HepG2 (cell line): Measurements from ENCODE around the gene RBM23. TPM values are rescaled to one million over a fixed set of nuclear protein-coding genes. Genes with fewer than 3 reads are reported as not detected.

ENCODE experiments used
- CENPX ChIP-seq: sonication (generic); formaldehyde crosslinking; IDR thresholded peaks from 2 replicates; pipeline ENCODE4 v1.9.0; 2021; ENCODE audit warnings: mild to moderate bottlenecking, missing genetic modification reagents, moderate library complexity
- DNMT1 ChIP-seq: sonication (generic); formaldehyde crosslinking; IDR thresholded peaks from 2 replicates; pipeline ENCODE4 v1.5.1; 2020; ENCODE audit warnings: mild to moderate bottlenecking, missing genetic modification reagents
- FUBP1 ChIP-seq: sonication (generic); formaldehyde crosslinking; IDR thresholded peaks from 2 replicates; pipeline ENCODE4 v1.5.1; 2020; ENCODE audit warnings: missing genetic modification reagents, mild to moderate bottlenecking, borderline replicate concordance
- HIC2 ChIP-seq: sonication (generic); formaldehyde crosslinking; IDR thresholded peaks from 2 replicates; pipeline ENCODE4 v1.9.0; 2022; ENCODE audit warnings: low read depth, missing genetic modification reagents
- SMAD9 ChIP-seq: sonication (generic); formaldehyde crosslinking; IDR thresholded peaks from 2 replicates; pipeline ENCODE4 v1.5.1; 2020; ENCODE audit warnings: mild to moderate bottlenecking, missing genetic modification reagents
- STAT5B ChIP-seq: sonication (generic); formaldehyde crosslinking; IDR thresholded peaks from 2 replicates; pipeline ENCODE4 v1.4.0; 2020; ENCODE audit warnings: missing genetic modification reagents
- ZNF224 ChIP-seq: sonication (generic); formaldehyde crosslinking; IDR thresholded peaks from 2 replicates; pipeline ENCODE4 v1.5.0; 2020; ENCODE audit warnings: mild to moderate bottlenecking, missing genetic modification reagents
- ZNF335 ChIP-seq: sonication (generic); formaldehyde crosslinking; IDR thresholded peaks from 2 replicates; pipeline ENCODE4 v1.4.0; 2020; ENCODE audit warnings: missing genetic modification reagents
- ZNF550 ChIP-seq: sonication (generic); formaldehyde crosslinking; IDR thresholded peaks from 2 replicates; pipeline ENCODE4 v1.4.0; 2020; ENCODE audit warnings: mild to moderate bottlenecking, missing genetic modification reagents, borderline replicate concordance
- ZNF607 ChIP-seq: sonication (generic); formaldehyde crosslinking; IDR thresholded peaks from 2 replicates; pipeline ENCODE4 v1.5.1; 2020; ENCODE audit warnings: missing genetic modification reagents, mild to moderate bottlenecking, borderline replicate concordance
- ZNF619 ChIP-seq: sonication (generic); formaldehyde crosslinking; IDR thresholded peaks from 2 replicates; pipeline ENCODE4 v1.4.0; 2020; ENCODE audit warnings: mild to moderate bottlenecking, missing genetic modification reagents
- ZNF652 ChIP-seq: IDR thresholded peaks from 2 replicates; pipeline ENCODE4 v1.6.1; 2016; ENCODE audit warnings: low read depth, borderline replicate concordance
- polyA plus RNA-seq, 8 experiments: library from polyadenylated mRNA; depleted of rRNA in 3 of 8; stranded (reverse) in 7 of 8; unstranded in 1 of 8; fragments of >200 nt; fragmentation: Illumina TruSeq in 4 of 8; extraction: Trizol in 4 of 8; gene quantifications; 2 replicates each; pipeline versions ENCODE4 v1.2.1 to v1.2.3, GENCODE V29; 2011 to 2016; ENCODE audit warnings: low read depth in 4 of 8, missing spikeins in 1 of 8, mixed read lengths in 1 of 8; ENCODE audit not compliant: insufficient read depth in 1 of 8
- total RNA-seq, 5 experiments: library from RNA; depleted of rRNA; stranded (reverse); fragments of >200 nt; fragmentation: Illumina TruSeq; extraction: Trizol; gene quantifications; 2 replicates each; pipeline ENCODE4 v1.2.3, GENCODE V29; 2016; ENCODE audit warnings: low read depth in 1 of 5
- TF ChIP-seq, protein P1 (sequence below): fragments of 450-650 bp; IDR thresholded peaks from 2 replicates; pipeline ENCODE4 v1.6.1; 2016
- TF ChIP-seq, protein P2 (sequence below): IDR thresholded peaks from 2 replicates; pipeline ENCODE4 v1.6.1; 2016; ENCODE audit warnings: missing genetic modification reagents, missing compliant biosample characterization
- TF ChIP-seq, protein P3 (sequence below): sonication (generic); formaldehyde crosslinking; IDR thresholded peaks from 2 replicates; pipeline ENCODE4 v1.4.0; 2020; ENCODE audit warnings: missing genetic modification reagents, borderline replicate concordance
- TF ChIP-seq, protein P4 (sequence below): sonication (generic); formaldehyde crosslinking; conservative IDR thresholded peaks from 2 replicates; pipeline ENCODE4 v1.4.0; 2020; ENCODE audit warnings: missing genetic modification reagents

Gene RBM23
- total and polyA plus RNA-seq, 2 of the 13 experiments (the other 11 are each of a cell fraction or from before 2014, with no cell fraction given), result 1.5 to 2.1 TPM

GRCh38 chr14:22871224-22872032, 47.5 kb downstream of the RBM23 start, which contains the start of gene LRP10 (continued):
- peak; percentile 86; the same call in 1 of the 2 replicates for TF ChIP-seq HIC2
- TF ChIP-seq SMAD9 (CRISPR knock-in tag), result peak; percentile 92; the same call in 1 of the 2 replicates
- no peak; the same call in 1 of the 2 replicates for TF ChIP-seq STAT5B (CRISPR knock-in tag)
- TF ChIP-seq, protein P1, sequence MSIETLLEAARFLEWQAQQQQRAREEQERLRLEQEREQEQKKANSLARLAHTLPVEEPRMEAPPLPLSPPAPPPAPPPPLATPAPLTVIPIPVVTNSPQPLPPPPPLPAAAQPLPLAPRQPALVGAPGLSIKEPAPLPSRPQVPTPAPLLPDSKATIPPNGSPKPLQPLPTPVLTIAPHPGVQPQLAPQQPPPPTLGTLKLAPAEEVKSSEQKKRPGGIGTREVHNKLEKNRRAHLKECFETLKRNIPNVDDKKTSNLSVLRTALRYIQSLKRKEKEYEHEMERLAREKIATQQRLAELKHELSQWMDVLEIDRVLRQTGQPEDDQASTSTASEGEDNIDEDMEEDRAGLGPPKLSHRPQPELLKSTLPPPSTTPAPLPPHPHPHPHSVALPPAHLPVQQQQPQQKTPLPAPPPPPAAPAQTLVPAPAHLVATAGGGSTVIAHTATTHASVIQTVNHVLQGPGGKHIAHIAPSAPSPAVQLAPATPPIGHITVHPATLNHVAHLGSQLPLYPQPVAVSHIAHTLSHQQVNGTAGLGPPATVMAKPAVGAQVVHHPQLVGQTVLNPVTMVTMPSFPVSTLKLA, result no peak
- no peak for TF ChIP-seq CENPX
- peak; percentile 99 for TF ChIP-seq ZNF652 (CRISPR knock-in tag)
- TF ChIP-seq ZNF550 (CRISPR knock-in tag), result 0 out of 2 replicates have a peak, but pooled peaks have one; percentile 17
- TF ChIP-seq FUBP1 (CRISPR knock-in tag), result peak; percentile 97; the same call in 1 of the 2 replicates
- TF ChIP-seq ZNF224 (CRISPR knock-in tag), result peak; percentile 89
- TF ChIP-seq DNMT1 (CRISPR knock-in tag), result peak; percentile 92; the same call in 1 of the 2 replicates
- TF ChIP-seq, protein P2, sequence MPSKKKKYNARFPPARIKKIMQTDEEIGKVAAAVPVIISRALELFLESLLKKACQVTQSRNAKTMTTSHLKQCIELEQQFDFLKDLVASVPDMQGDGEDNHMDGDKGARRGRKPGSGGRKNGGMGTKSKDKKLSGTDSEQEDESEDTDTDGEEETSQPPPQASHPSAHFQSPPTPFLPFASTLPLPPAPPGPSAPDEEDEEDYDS (CRISPR knock-in tag), result peak; percentile 94
- TF ChIP-seq ZNF619 (CRISPR knock-in tag), result peak; percentile 94
- TF ChIP-seq ZNF607 (CRISPR knock-in tag), result peak; percentile 98
- TF ChIP-seq, protein P3, sequence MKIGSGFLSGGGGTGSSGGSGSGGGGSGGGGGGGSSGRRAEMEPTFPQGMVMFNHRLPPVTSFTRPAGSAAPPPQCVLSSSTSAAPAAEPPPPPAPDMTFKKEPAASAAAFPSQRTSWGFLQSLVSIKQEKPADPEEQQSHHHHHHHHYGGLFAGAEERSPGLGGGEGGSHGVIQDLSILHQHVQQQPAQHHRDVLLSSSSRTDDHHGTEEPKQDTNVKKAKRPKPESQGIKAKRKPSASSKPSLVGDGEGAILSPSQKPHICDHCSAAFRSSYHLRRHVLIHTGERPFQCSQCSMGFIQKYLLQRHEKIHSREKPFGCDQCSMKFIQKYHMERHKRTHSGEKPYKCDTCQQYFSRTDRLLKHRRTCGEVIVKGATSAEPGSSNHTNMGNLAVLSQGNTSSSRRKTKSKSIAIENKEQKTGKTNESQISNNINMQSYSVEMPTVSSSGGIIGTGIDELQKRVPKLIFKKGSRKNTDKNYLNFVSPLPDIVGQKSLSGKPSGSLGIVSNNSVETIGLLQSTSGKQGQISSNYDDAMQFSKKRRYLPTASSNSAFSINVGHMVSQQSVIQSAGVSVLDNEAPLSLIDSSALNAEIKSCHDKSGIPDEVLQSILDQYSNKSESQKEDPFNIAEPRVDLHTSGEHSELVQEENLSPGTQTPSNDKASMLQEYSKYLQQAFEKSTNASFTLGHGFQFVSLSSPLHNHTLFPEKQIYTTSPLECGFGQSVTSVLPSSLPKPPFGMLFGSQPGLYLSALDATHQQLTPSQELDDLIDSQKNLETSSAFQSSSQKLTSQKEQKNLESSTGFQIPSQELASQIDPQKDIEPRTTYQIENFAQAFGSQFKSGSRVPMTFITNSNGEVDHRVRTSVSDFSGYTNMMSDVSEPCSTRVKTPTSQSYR, result peak; percentile 93
- TF ChIP-seq, protein P4, sequence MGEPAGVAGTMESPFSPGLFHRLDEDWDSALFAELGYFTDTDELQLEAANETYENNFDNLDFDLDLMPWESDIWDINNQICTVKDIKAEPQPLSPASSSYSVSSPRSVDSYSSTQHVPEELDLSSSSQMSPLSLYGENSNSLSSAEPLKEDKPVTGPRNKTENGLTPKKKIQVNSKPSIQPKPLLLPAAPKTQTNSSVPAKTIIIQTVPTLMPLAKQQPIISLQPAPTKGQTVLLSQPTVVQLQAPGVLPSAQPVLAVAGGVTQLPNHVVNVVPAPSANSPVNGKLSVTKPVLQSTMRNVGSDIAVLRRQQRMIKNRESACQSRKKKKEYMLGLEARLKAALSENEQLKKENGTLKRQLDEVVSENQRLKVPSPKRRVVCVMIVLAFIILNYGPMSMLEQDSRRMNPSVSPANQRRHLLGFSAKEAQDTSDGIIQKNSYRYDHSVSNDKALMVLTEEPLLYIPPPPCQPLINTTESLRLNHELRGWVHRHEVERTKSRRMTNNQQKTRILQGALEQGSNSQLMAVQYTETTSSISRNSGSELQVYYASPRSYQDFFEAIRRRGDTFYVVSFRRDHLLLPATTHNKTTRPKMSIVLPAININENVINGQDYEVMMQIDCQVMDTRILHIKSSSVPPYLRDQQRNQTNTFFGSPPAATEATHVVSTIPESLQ (CRISPR knock-in tag), result peak; percentile 82; the same call in 1 of the 2 replicates
- peak; percentile 94 for TF ChIP-seq ZNF335 (CRISPR knock-in tag)
